GM12891 (cell line): ENCODE results near the gene B3GALNT2.

ENCODE experiments used
- POLR2A ChIP-seq: IDR thresholded peaks from 2 replicates; pipeline ENCODE4 v1.6.1; 2011; ENCODE audit warnings: low read depth, low read length, control low read depth
- POLR2AphosphoS5 ChIP-seq: IDR thresholded peaks from 2 replicates; pipeline ENCODE4 v1.6.1; 2011; ENCODE audit warnings: low read depth, low read length, control low read depth
- POU2F2 ChIP-seq: IDR thresholded peaks from 2 replicates; pipeline ENCODE4 v1.6.1; 2011; ENCODE audit warnings: low read depth, mild to moderate bottlenecking, control low read depth, low read length, moderate library complexity
- SPI1 ChIP-seq: IDR thresholded peaks from 2 replicates; pipeline ENCODE4 v1.6.1; 2011; ENCODE audit warnings: low read depth, low read length, control low read depth
- TAF1 ChIP-seq: IDR thresholded peaks from 2 replicates; pipeline ENCODE4 v1.6.1; 2011; ENCODE audit warnings: low read depth, low read length, control low read depth

- no peak for TF ChIP-seq TAF1
- no peak for TF ChIP-seq POLR2AphosphoS5
- TF ChIP-seq POLR2A: no peak
- TF ChIP-seq SPI1: no peak
- no peak for TF ChIP-seq POU2F2
Observed at GRCh38 chr1:235401251-235401650, 103.0 kb downstream of the B3GALNT2 start.
